Pancreas (tissue), 10 donors: ENCODE data around the gene HTR3A. TPM values are rescaled to one million over a fixed set of nuclear protein-coding genes. Genes with fewer than 3 reads are reported as not detected.

Experiments used
- ATAC-seq, 4 donors: fragments of 200-7000 bp; cut with Tn5 transposase; one replicate each; pipeline versions ENCODE4 v1.8.0 to v1.9.1; 2020; ENCODE audit warnings: mild to moderate bottlenecking in 4 of 4, moderate library complexity in 4 of 4
- DNase-seq, 6 donors: peaks; one replicate each; pipeline ENCODE4 v3.0.0-alpha.2; 2020
- FAIRE-seq: peaks from 2 replicates; lab custom pipeline; 2012; peaks lifted over from hg19 to GRCh38; lab: Jason Lieb, UNC
- H3K27ac ChIP-seq, 4 donors: fragments of 200-600 bp; sonication (generic); 1 replicate in 3 of 4; 2 replicates in 1 of 4; pipeline versions ENCODE4 v1.5.0 to v1.8.0; 2020
- H3K27me3 ChIP-seq, 4 donors: fragments of 200-600 bp; one replicate each; pipeline ENCODE4 v1.8.0; 2021
- H3K36me3 ChIP-seq, 3 donors: fragments of 200-600 bp; sonication (generic) in 1 of 3; one replicate each; pipeline versions ENCODE4 v1.5.0 to v1.8.0; 2020 to 2021
- H3K4me1 ChIP-seq, 3 donors: fragments of 200-600 bp; one replicate each; pipeline ENCODE4 v1.8.0; 2021
- H3K4me3 ChIP-seq, 4 donors: fragments of 200-600 bp; sonication (generic) in 2 of 4; one replicate each; pipeline versions ENCODE4 v1.5.0 to v1.8.0; 2020 to 2021
- H3K9me3 ChIP-seq, 4 donors: fragments of 200-600 bp; one replicate each; pipeline ENCODE4 v1.8.0; 2021
- WGBS, 2 donors: extraction: QIAGEN DNeasy Blood & Tissue Kit; methylation state at CpG; one replicate each; pipeline ENCODE4 v1.1.7; 2013; 5-methylcytosine and 5-hydroxymethylcytosine counted together
- intact Hi-C, 3 donors: fragments of 100-400 bp; cut with DNase I; formaldehyde crosslinking; loops; one replicate each; pipeline versions ENCODE4 v1.11.1 to v1.14.2; 2022
- polyA plus RNA-seq, 2 donors: library from polyadenylated mRNA; stranded (reverse); fragments of 200-250 nt; gene quantifications; one replicate each; pipeline ENCODE4 v1.2.3, GENCODE V29; 2013
- total RNA-seq, 6 donors: library from RNA; stranded (reverse); fragmentation: NEBNext Ultra II Directional in 4 of 6; extraction: Animal tissue kit (Norgen Biotek cat#: 25700) in 4 of 6; gene quantifications; one replicate each; pipeline versions ENCODE4 v1.2.1 to v1.2.4, GENCODE V29; 2021 to 2023
- TF ChIP-seq, protein P1 (sequence below), 4 donors: fragments of 200-600 bp; sonication (generic) in 3 of 4; IDR thresholded peaks; one replicate each; pipeline versions ENCODE4 v1.5.0 to v1.8.0; 2021; ENCODE audit warnings: antibody characterized with exemption in 4 of 4
- donor health status: healthy with polysubstance abuse.
- donor health status: DM: no; HTN: no; CAD: no; lungs with moderate emphysema.
- donor health status: DM: no; HTN: no; CAD: no.
- donor health status: control.
- donor health status: control.
- donor health status: Bipolar disorder and iron deficiency.
- donor health status: DM: yes; HTN: yes; CAD: no.
- donor health status: DM: no; HTN: no; CAD: no.
- donor health status: DM: no; HTN: no; CAD: no.
- donor health status: DM: yes; HTN: yes; CAD: no.

The HTR3A gene
- total and polyA plus RNA-seq, 8 donors: 0.16 to 4.9 (median 0.70) TPM

GRCh38 chr11:113977701-113978100 lies 2.8 kb downstream of the HTR3A start:
- Histone ChIP-seq H3K9me3 (no peaks in the 10 kb centered on the region), H3K36me3 (no peaks in the 10 kb centered on the region), H3K4me1 (peaks cover 0 to 10% (median 3%) of the 10 kb centered on the region in 3 donors), H3K27ac (no peak overlapping the region), H3K4me3 (no peak overlapping the region), H3K27me3 (no peaks in the 10 kb centered on the region)
- TF ChIP-seq, protein P1, sequence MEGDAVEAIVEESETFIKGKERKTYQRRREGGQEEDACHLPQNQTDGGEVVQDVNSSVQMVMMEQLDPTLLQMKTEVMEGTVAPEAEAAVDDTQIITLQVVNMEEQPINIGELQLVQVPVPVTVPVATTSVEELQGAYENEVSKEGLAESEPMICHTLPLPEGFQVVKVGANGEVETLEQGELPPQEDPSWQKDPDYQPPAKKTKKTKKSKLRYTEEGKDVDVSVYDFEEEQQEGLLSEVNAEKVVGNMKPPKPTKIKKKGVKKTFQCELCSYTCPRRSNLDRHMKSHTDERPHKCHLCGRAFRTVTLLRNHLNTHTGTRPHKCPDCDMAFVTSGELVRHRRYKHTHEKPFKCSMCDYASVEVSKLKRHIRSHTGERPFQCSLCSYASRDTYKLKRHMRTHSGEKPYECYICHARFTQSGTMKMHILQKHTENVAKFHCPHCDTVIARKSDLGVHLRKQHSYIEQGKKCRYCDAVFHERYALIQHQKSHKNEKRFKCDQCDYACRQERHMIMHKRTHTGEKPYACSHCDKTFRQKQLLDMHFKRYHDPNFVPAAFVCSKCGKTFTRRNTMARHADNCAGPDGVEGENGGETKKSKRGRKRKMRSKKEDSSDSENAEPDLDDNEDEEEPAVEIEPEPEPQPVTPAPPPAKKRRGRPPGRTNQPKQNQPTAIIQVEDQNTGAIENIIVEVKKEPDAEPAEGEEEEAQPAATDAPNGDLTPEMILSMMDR (IDR thresholded peaks at IDR 0.05): no peak
- WGBS, 2 donors: 75 to 83% methylated on average over 11 of the region's 11 CpGs
- ATAC-seq: no peak
- intact Hi-C loops: no loop called here
- FAIRE-seq: no peak
- DNase-seq: no peak

GRCh38 chr11:113979431-113979830 lies 4.5 kb downstream of the HTR3A start:
- TF ChIP-seq, protein P1 (IDR thresholded peaks at IDR 0.05): no peak
- FAIRE-seq (no peak), DNase-seq (no peak), ATAC-seq (no peak)
- intact Hi-C loops: no loop called here
- Histone ChIP-seq H3K9me3 (no peaks in the 10 kb centered on the region), H3K36me3 (no peaks in the 10 kb centered on the region), H3K27ac (no peak overlapping the region), H3K27me3 (no peaks in the 10 kb centered on the region), H3K4me3 (no peak overlapping the region), H3K4me1 (peaks cover 0 to 7% (median 3%) of the 10 kb centered on the region in 3 donors)
- 35 to 46% methylated on average over 1 of the region's 1 CpG for WGBS, 2 donors

DNA sequence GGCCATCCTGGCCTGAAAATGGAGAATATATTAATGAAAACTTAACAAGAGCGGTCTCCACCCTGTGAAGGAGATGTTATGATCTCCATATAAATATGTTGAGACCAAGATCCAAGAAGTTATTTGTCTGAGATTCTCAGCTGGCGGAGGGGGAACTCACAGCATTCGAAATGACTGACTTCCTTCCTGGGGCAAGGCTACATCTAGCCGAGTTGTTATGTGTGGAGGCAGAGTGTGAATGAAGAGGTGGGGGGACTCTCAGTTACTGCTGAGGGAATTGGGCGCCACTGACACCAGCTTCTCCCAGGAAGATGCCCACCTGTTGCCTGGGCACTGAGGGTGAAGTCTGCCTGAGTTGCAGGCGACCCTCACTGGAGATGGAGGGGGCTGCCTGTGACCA lies 5.9 kb downstream of the HTR3A start:
- ATAC-seq (no peak), DNase-seq (no peak), FAIRE-seq (no peak)
- H3K9me3 ChIP-seq: no peaks in the 10 kb centered on the region
- H3K27ac ChIP-seq: no peak overlapping the region
- H3K27me3 ChIP-seq: no peaks in the 10 kb centered on the region
- H3K36me3 ChIP-seq: no peaks in the 10 kb centered on the region
- TF ChIP-seq, protein P1 (IDR thresholded peaks at IDR 0.05): no peak
- no peak overlapping the region for H3K4me3 ChIP-seq
- 63% methylated on average over 6 of the region's 6 CpGs for WGBS, 2 donors
- no peaks in the 10 kb centered on the region for H3K4me1 ChIP-seq
- intact Hi-C loops: no loop called here

GRCh38 chr11:113982306-113982705 lies 7.4 kb downstream of the HTR3A start:
- H3K4me1 ChIP-seq: no peaks in the 10 kb centered on the region
- no peak for DNase-seq
- H3K36me3 ChIP-seq: no peaks in the 10 kb centered on the region
- TF ChIP-seq, protein P1 (IDR thresholded peaks at IDR 0.05): no peak
- H3K9me3 ChIP-seq: no peaks in the 10 kb centered on the region
- no peaks in the 10 kb centered on the region for H3K27me3 ChIP-seq
- H3K4me3 ChIP-seq: no peak overlapping the region
- no peak for ATAC-seq
- intact Hi-C loops: no loop called here
- H3K27ac ChIP-seq: no peak overlapping the region
- FAIRE-seq: no peak

GRCh38 chr11:113984781-113985180 lies 9.9 kb downstream of the HTR3A start:
- no peak for FAIRE-seq
- ATAC-seq: no peak
- no peak overlapping the region for H3K4me3 ChIP-seq
- H3K27ac ChIP-seq: no peak overlapping the region
- H3K4me1 ChIP-seq: no peaks in the 10 kb centered on the region
- no peak for DNase-seq
- H3K36me3 ChIP-seq: no peaks in the 10 kb centered on the region
- TF ChIP-seq, protein P1 (IDR thresholded peaks at IDR 0.05): no peak
- H3K9me3 ChIP-seq: no peaks in the 10 kb centered on the region
- intact Hi-C loops: no loop called here
- WGBS, 2 donors: 42 to 57% methylated on average over 6 of the region's 6 CpGs
- H3K27me3 ChIP-seq: no peaks in the 10 kb centered on the region
